CD14-positive monocyte (primary cell): ENCODE results near the gene GATD1. TPM values are rescaled to one million over a fixed set of nuclear protein-coding genes. Genes with fewer than 3 reads are reported as not detected.

Experiments used
- DNase-seq, 3 donors: peaks; one replicate each; pipeline ENCODE4 v3.0.0-alpha.2; 2011 to 2022
- H2AFZ ChIP-seq: 2 replicates; pipeline ENCODE4 v1.6.0; 2012; ENCODE audit warnings: mild to moderate bottlenecking, low read depth, low read length, inconsistent platforms; ENCODE audit not compliant: insufficient read depth, poor library complexity, severe bottlenecking
- H3K27ac ChIP-seq, 2 donors: 1 replicate in 1 of 2; 2 replicates in 1 of 2; pipeline ENCODE4 v1.5.1; 2012 to 2013; ENCODE audit warnings: low read length in 2 of 2, control low read depth in 1 of 2, inconsistent platforms in 1 of 2, low read depth in 1 of 2, mild to moderate bottlenecking in 1 of 2
- H3K27me3 ChIP-seq, 2 donors: one replicate each; pipeline versions ENCODE4 v1.6.0 to v1.6.1; 2011 to 2013; ENCODE audit warnings: low read length in 2 of 2; ENCODE audit not compliant: control insufficient read depth in 2 of 2, insufficient read depth in 2 of 2
- H3K36me3 ChIP-seq, 2 donors: replicated peaks in 1 of 2; 1 replicate in 1 of 2; 2 replicates in 1 of 2; pipeline versions ENCODE4 v1.5.1 to v1.6.1; 2012 to 2013; ENCODE audit warnings: low read length in 2 of 2, control low read depth in 1 of 2, inconsistent platforms in 1 of 2, mild to moderate bottlenecking in 1 of 2; ENCODE audit not compliant: insufficient read depth in 2 of 2, control insufficient read depth in 1 of 2
- H3K4me1 ChIP-seq, 2 donors: 1 replicate in 1 of 2; 2 replicates in 1 of 2; pipeline versions ENCODE4 v1.5.1 to v1.6.1; 2012 to 2013; ENCODE audit warnings: low read length in 2 of 2, control low read depth in 1 of 2, inconsistent platforms in 1 of 2, mild to moderate bottlenecking in 1 of 2, moderate library complexity in 1 of 2; ENCODE audit not compliant: insufficient read depth in 2 of 2, control insufficient read depth in 1 of 2
- H3K4me2 ChIP-seq: replicated peaks from 2 replicates; pipeline ENCODE3; 2012; ENCODE audit warnings: low read length, moderate library complexity, mild to moderate bottlenecking; ENCODE audit not compliant: poor library complexity, severe bottlenecking; ENCODE audit errors: extremely low read depth
- H3K4me3 ChIP-seq, 3 experiments: fragments of 200-600 bp in 1 of 3; sonication (generic) in 1 of 3; replicated peaks in 1 of 3; 1 replicate in 2 of 3; 2 replicates in 1 of 3; pipeline ENCODE4 v1.5.1; 2011 to 2013; ENCODE audit warnings: low read length in 3 of 3, mild to moderate bottlenecking in 3 of 3, control low read depth in 2 of 3, low read depth in 2 of 3, inconsistent platforms in 1 of 3, moderate library complexity in 1 of 3
- H3K79me2 ChIP-seq: 2 replicates; pipeline ENCODE4 v1.6.0; 2012; ENCODE audit warnings: mild to moderate bottlenecking, control low read depth, inconsistent platforms, low read length, moderate library complexity; ENCODE audit not compliant: insufficient read depth
- H3K9ac ChIP-seq: 2 replicates; pipeline ENCODE4 v1.6.0; 2017; ENCODE audit warnings: low read length, mild to moderate bottlenecking; ENCODE audit not compliant: insufficient read depth, poor library complexity, severe bottlenecking
- H3K9me3 ChIP-seq, 2 donors: replicated peaks in 1 of 2; 1 replicate in 1 of 2; 2 replicates in 1 of 2; pipeline versions ENCODE4 v1.5.1 to v1.6.1; 2012 to 2013; ENCODE audit warnings: low read length in 2 of 2, control low read depth in 1 of 2; ENCODE audit not compliant: control insufficient read depth in 1 of 2, insufficient read depth in 1 of 2
- H4K20me1 ChIP-seq: 2 replicates; pipeline ENCODE4 v1.6.0; 2012; ENCODE audit warnings: mild to moderate bottlenecking, low read length, control low read depth, moderate library complexity; ENCODE audit not compliant: insufficient read depth
- H3K27ac Mint-ChIP-seq, 7 donors: one replicate each; pipeline ENCODE4 v1.8.0; 2020; ENCODE audit warnings: mild to moderate bottlenecking in 7 of 7, mixed read lengths in 7 of 7, moderate library complexity in 6 of 7, inconsistent platforms in 2 of 7
- H3K27me3 Mint-ChIP-seq, 3 donors: one replicate each; pipeline ENCODE4 v1.8.0; 2021 to 2022; ENCODE audit warnings: low read depth in 3 of 3, mild to moderate bottlenecking in 3 of 3, mixed read lengths in 3 of 3, moderate library complexity in 3 of 3, inconsistent platforms in 1 of 3
- H3K36me3 Mint-ChIP-seq, 2 donors: one replicate each; pipeline ENCODE4 v1.8.0; 2020; ENCODE audit warnings: mixed read lengths in 2 of 2, inconsistent platforms in 1 of 2, mild to moderate bottlenecking in 1 of 2
- H3K4me1 Mint-ChIP-seq: one replicate; pipeline ENCODE4 v1.8.0; 2020; ENCODE audit warnings: mild to moderate bottlenecking, mixed read lengths
- H3K4me3 Mint-ChIP-seq, 2 donors: one replicate each; pipeline ENCODE4 v1.8.0; 2020; ENCODE audit warnings: mild to moderate bottlenecking in 2 of 2, mixed read lengths in 2 of 2, moderate library complexity in 1 of 2
- H3K9me3 Mint-ChIP-seq, 7 donors: one replicate each; pipeline ENCODE4 v1.8.0; 2020 to 2022; ENCODE audit warnings: mixed read lengths in 7 of 7, mild to moderate bottlenecking in 6 of 7, moderate library complexity in 6 of 7, inconsistent platforms in 2 of 7
- CTCF ChIP-seq: fragments of 200-600 bp; IDR thresholded peaks from one replicate; pipeline ENCODE4 v1.8.0; 2022; ENCODE audit warnings: antibody characterized with exemption, mild to moderate bottlenecking
- WGBS: methylation state at CpG from one replicate; pipeline ENCODE4 v1.1.5; 2013; ENCODE audit warnings: missing lambda C conversion rate; ENCODE audit not compliant: insufficient coverage; 5-methylcytosine and 5-hydroxymethylcytosine counted together
- intact Hi-C, 2 donors: fragments of 100-400 bp; cut with micrococcal nuclease; formaldehyde crosslinking; loops; one replicate each; pipeline versions ENCODE4 v1.15.0 to v1.15.1; 2023
- polyA plus RNA-seq, 3 donors: library from polyadenylated mRNA; depleted of rRNA in 1 of 3; unstranded in 2 of 3; stranded (reverse) in 1 of 3; fragments of 300-500 nt in 2 of 3; fragments of >200 nt in 1 of 3; fragmentation: Illumina TruSeq in 2 of 3; gene quantifications; 1 replicate in 2 of 3; 2 replicates in 1 of 3; pipeline ENCODE4 v1.2.3, GENCODE V29; 2012 to 2021

GATD1 gene
- polyA plus RNA-seq, 3 donors, result 4.5 to 45.6 (median 4.6) TPM

- peaks cover 34% of the 10 kb centered on the region for H3K4me1 Mint-ChIP-seq
- H3K4me2 ChIP-seq, result peak overlapping the region; percentile 100
- H3K9ac ChIP-seq, result peak overlapping the region; percentile 86
- H3K9me3 Mint-ChIP-seq, result peaks cover 0 to 1% (median 0%) of the 10 kb centered on the region in 7 donors
- no peaks in the 10 kb centered on the region for H3K27me3 ChIP-seq
- peaks cover 60% of the 10 kb centered on the region for H4K20me1 ChIP-seq
- peak; percentile 84 to 90 (median 89) for DNase-seq
- peak overlapping the region; percentile 88 to 90 for H3K4me3 Mint-ChIP-seq
- H3K79me2 ChIP-seq, result peaks cover 53% of the 10 kb centered on the region
- H3K36me3 Mint-ChIP-seq, result peaks cover 27 to 40% of the 10 kb centered on the region in 2 donors
- peak overlapping the region; percentile 91 to 98 (median 97) for H3K27ac Mint-ChIP-seq
- peaks cover 0 to 14% (median 2%) of the 10 kb centered on the region in 3 donors for H3K27me3 Mint-ChIP-seq
- H3K9me3 ChIP-seq, result no peaks in the 10 kb centered on the region
- TF ChIP-seq CTCF, result peak; percentile 15
- H2AFZ ChIP-seq, result no peak overlapping the region
- peaks cover 21 to 32% of the 10 kb centered on the region in 2 donors for H3K36me3 ChIP-seq
- H3K4me1 ChIP-seq, result peaks cover 44 to 54% of the 10 kb centered on the region in 2 donors
- 36% methylated on average over 5 of the region's 11 CpGs for WGBS
- intact Hi-C loops, result loop anchor here in 1 of 2 donors (2.0 kb wide), 1 partner anchor 14 kb away; no protein-coding TSS in a partner anchor
- peak overlapping the region; percentile 71 to 97 (median 87) for H3K4me3 ChIP-seq
- peak overlapping the region; percentile 85 to 91 for H3K27ac ChIP-seq
Observed at GRCh38 chr11:820655-821511, 43.6 kb upstream of the GATD1 start.

GRCh38 chr11:819943-820649, 42.8 kb upstream of the GATD1 start:
- intact Hi-C loops, result loop anchor here (1.0 to 2.0 kb wide), 2 partner anchors 11 to 15 kb away; partner anchors contain the start of gene RPLP2 (in 1 of the 2)
- H3K27ac Mint-ChIP-seq, result peak overlapping the region; percentile 91 to 98 (median 97)
- H2AFZ ChIP-seq, result peak overlapping the region; percentile 50

More at GRCh38 chr11:819943-820649, 42.8 kb upstream of the GATD1 start:
- H3K4me1 Mint-ChIP-seq, result peaks cover 32% of the 10 kb centered on the region
- peak; percentile 83 to 93 (median 88) for DNase-seq
- Histone ChIP-seq H3K9me3 (no peaks in the 10 kb centered on the region), H3K79me2 (peaks cover 53% of the 10 kb centered on the region), H3K27me3 (no peaks in the 10 kb centered on the region), H3K9ac (peak overlapping the region; percentile 86), H3K4me3 (peak overlapping the region; percentile 71 to 97 (median 87)), H3K4me2 (peak overlapping the region; percentile 100), H3K36me3 (peaks cover 16 to 25% of the 10 kb centered on the region in 2 donors), H4K20me1 (peaks cover 52% of the 10 kb centered on the region), H3K4me1 (peaks cover 40 to 46% of the 10 kb centered on the region in 2 donors), H3K27ac (peak overlapping the region; percentile 85 to 91)
- H3K9me3 Mint-ChIP-seq, result peaks cover 0 to 1% (median 0%) of the 10 kb centered on the region in 7 donors
- TF ChIP-seq CTCF, result no peak
- H3K4me3 Mint-ChIP-seq, result peak overlapping the region; percentile 88 to 90
- H3K36me3 Mint-ChIP-seq, result peaks cover 21 to 34% of the 10 kb centered on the region in 2 donors
- peaks cover 0 to 14% (median 2%) of the 10 kb centered on the region in 3 donors for H3K27me3 Mint-ChIP-seq
- 2% methylated on average over 45 of the region's 47 CpGs for WGBS
